Mammary epithelial cell (primary cell): Measurements from ENCODE around the gene EPN3.

ENCODE experiments used
- CTCF ChIP-seq, 2 donors: IDR thresholded peaks in 1 of 2; conservative IDR thresholded peaks in 1 of 2; 2 replicates each; pipeline ENCODE4 v1.5.1; 2011 to 2012; ENCODE audit warnings: inconsistent platforms in 2 of 2, low read length in 2 of 2, mild to moderate bottlenecking in 2 of 2, control low read depth in 1 of 2, low read depth in 1 of 2; ENCODE audit not compliant: insufficient read depth in 1 of 2; ENCODE audit errors: extremely low read depth in 1 of 2
- EZH2 ChIP-seq: IDR thresholded peaks from 2 replicates; pipeline ENCODE4 v1.6.1; 2012; ENCODE audit warnings: low read length, inconsistent platforms, borderline replicate concordance

- TF ChIP-seq EZH2 (no peak), CTCF (conservative IDR thresholded peaks at IDR 0.05 in 1 of 2, IDR thresholded peaks at IDR 0.05 in 1 of 2; ENCODE audit: extremely low read depth in 1 of 2, insufficient read depth in 1 of 2, low read depth in 1 of 2, low read length in 2 of 2) (no peak)
These were observed 43.2 kb downstream of the EPN3 start for GRCh38 chr17:50575581-50576210.
